Activated T-cell treated with anti-CD3 and anti-CD28 coated beads, Interleukin-2, amount 50 U/mL, for 24 hours (primary cell): ENCODE results near the gene TNFSF13.

Experiments
- DNase-seq: peaks from one replicate; pipeline ENCODE4 v3.0.0-alpha.2; 2020
- H3K27ac Mint-ChIP-seq: 2 replicates; pipeline ENCODE4 v1.8.0; 2020; ENCODE audit warnings: mild to moderate bottlenecking, mixed read lengths
- H3K27me3 Mint-ChIP-seq: 2 replicates; pipeline ENCODE4 v1.8.0; 2020; ENCODE audit warnings: mixed read lengths
- H3K36me3 Mint-ChIP-seq: 2 replicates; pipeline ENCODE4 v1.8.0; 2020; ENCODE audit warnings: low read depth, mixed read lengths
- H3K4me1 Mint-ChIP-seq: 2 replicates; pipeline ENCODE4 v1.8.0; 2020; ENCODE audit warnings: low read depth, mixed read lengths
- H3K4me3 Mint-ChIP-seq: 2 replicates; pipeline ENCODE4 v1.8.0; 2020; ENCODE audit warnings: mild to moderate bottlenecking, moderate library complexity, mixed read lengths
- H3K9me3 Mint-ChIP-seq: 2 replicates; pipeline ENCODE4 v1.8.0; 2020; ENCODE audit warnings: mixed read lengths

TNFSF13 gene

GRCh38 chr17:7560172-7561027, 1.9 kb downstream of the TNFSF13 start:
- Mint-ChIP-seq H3K27ac (peak overlapping the region; percentile 93), H3K36me3 (peaks cover 38% of the 10 kb centered on the region), H3K4me3 (peak overlapping the region; percentile 96), H3K9me3 (no peaks in the 10 kb centered on the region), H3K4me1 (peaks cover 60% of the 10 kb centered on the region), H3K27me3 (no peaks in the 10 kb centered on the region)
- DNase-seq, result no peak

GRCh38 chr17:7561028-7561575, 2.6 kb downstream of the TNFSF13 start:
- peak; percentile 90 for DNase-seq
- H3K4me3 Mint-ChIP-seq, result peak overlapping the region; percentile 96
- H3K4me1 Mint-ChIP-seq, result peaks cover 61% of the 10 kb centered on the region
- H3K27ac Mint-ChIP-seq, result peak overlapping the region; percentile 93
- peaks cover 45% of the 10 kb centered on the region for H3K36me3 Mint-ChIP-seq
- H3K9me3 Mint-ChIP-seq, result no peaks in the 10 kb centered on the region
- H3K27me3 Mint-ChIP-seq, result no peaks in the 10 kb centered on the region

- Mint-ChIP-seq H3K27me3 (no peaks in the 10 kb centered on the region), H3K9me3 (no peaks in the 10 kb centered on the region), H3K4me3 (peak within 1 kb of the TSS; percentile 96), H3K4me1 (peaks cover 58% of the 10 kb centered on the region), H3K27ac (peak within 1 kb of the TSS; percentile 94), H3K36me3 (peaks cover 51% of the 10 kb centered on the region)
- peak; percentile 94 for DNase-seq
These were observed 3.1 kb downstream of the TNFSF13 start, which contains the start of gene SENP3 for GRCh38 chr17:7561589-7562207. TSS of gene SENP3 (plus strand) at chr17:7561919. CDS start at chr17:7563077, 1,158 bp downstream.

GRCh38 chr17:7562208-7562605, 3.7 kb downstream of the TNFSF13 start:
- H3K36me3 Mint-ChIP-seq, result peaks cover 56% of the 10 kb centered on the region
- peak overlapping the region; percentile 94 for H3K27ac Mint-ChIP-seq
- DNase-seq, result no peak
- peaks cover 60% of the 10 kb centered on the region for H3K4me1 Mint-ChIP-seq
- peak overlapping the region; percentile 96 for H3K4me3 Mint-ChIP-seq
- no peaks in the 10 kb centered on the region for H3K27me3 Mint-ChIP-seq
- no peaks in the 10 kb centered on the region for H3K9me3 Mint-ChIP-seq

- Mint-ChIP-seq H3K4me3 (peak overlapping the region; percentile 96), H3K36me3 (peaks cover 66% of the 10 kb centered on the region), H3K27me3 (no peaks in the 10 kb centered on the region), H3K9me3 (no peaks in the 10 kb centered on the region), H3K4me1 (peaks cover 59% of the 10 kb centered on the region), H3K27ac (peak overlapping the region; percentile 94)
- no peak for DNase-seq
These were observed 4.7 kb downstream of the TNFSF13 start for GRCh38 chr17:7563115-7563869.

- H3K4me3 Mint-ChIP-seq, result no peak overlapping the region
- H3K9me3 Mint-ChIP-seq, result no peaks in the 10 kb centered on the region
- H3K27me3 Mint-ChIP-seq, result no peaks in the 10 kb centered on the region
- H3K36me3 Mint-ChIP-seq, result peaks cover 96% of the 10 kb centered on the region
- H3K4me1 Mint-ChIP-seq, result peaks cover 46% of the 10 kb centered on the region
- no peak for DNase-seq
- H3K27ac Mint-ChIP-seq, result peak overlapping the region; percentile 19
These were observed 11.0 kb downstream of the TNFSF13 start for GRCh38 chr17:7569571-7569970.

GRCh38 chr17:7570351-7570750, 11.8 kb downstream of the TNFSF13 start:
- H3K27ac Mint-ChIP-seq, result peak overlapping the region; percentile 87
- H3K27me3 Mint-ChIP-seq, result no peaks in the 10 kb centered on the region
- no peak overlapping the region for H3K4me3 Mint-ChIP-seq
- DNase-seq, result no peak
- no peaks in the 10 kb centered on the region for H3K9me3 Mint-ChIP-seq
- H3K4me1 Mint-ChIP-seq, result peaks cover 47% of the 10 kb centered on the region
- H3K36me3 Mint-ChIP-seq, result peaks cover 96% of the 10 kb centered on the region

- Mint-ChIP-seq H3K9me3 (no peaks in the 10 kb centered on the region), H3K4me1 (peaks cover 60% of the 10 kb centered on the region), H3K36me3 (peaks cover 96% of the 10 kb centered on the region), H3K4me3 (peak overlapping the region; percentile 90), H3K27me3 (no peaks in the 10 kb centered on the region), H3K27ac (peak overlapping the region; percentile 100)
- DNase-seq, result no peak
These were observed 13.7 kb downstream of the TNFSF13 start for GRCh38 chr17:7572338-7572587.

GRCh38 chr17:7572588-7573323, 14.2 kb downstream of the TNFSF13 start:
- DNase-seq, result peak; percentile 100
- Mint-ChIP-seq H3K27me3 (no peaks in the 10 kb centered on the region), H3K9me3 (no peaks in the 10 kb centered on the region), H3K4me3 (peak overlapping the region; percentile 90), H3K36me3 (peaks cover 96% of the 10 kb centered on the region), H3K27ac (peak overlapping the region; percentile 100), H3K4me1 (peaks cover 61% of the 10 kb centered on the region)

- H3K4me3 Mint-ChIP-seq, result peak overlapping the region; percentile 90
- DNase-seq, result peak; percentile 91
- H3K27ac Mint-ChIP-seq, result peak overlapping the region; percentile 100
- peaks cover 68% of the 10 kb centered on the region for H3K4me1 Mint-ChIP-seq
- H3K27me3 Mint-ChIP-seq, result no peaks in the 10 kb centered on the region
- no peaks in the 10 kb centered on the region for H3K9me3 Mint-ChIP-seq
- peaks cover 97% of the 10 kb centered on the region for H3K36me3 Mint-ChIP-seq
These were observed 15.0 kb downstream of the TNFSF13 start for GRCh38 chr17:7573324-7574080.

GRCh38 chr17:7574176-7574953, 15.8 kb downstream of the TNFSF13 start:
- H3K4me3 Mint-ChIP-seq, result peak overlapping the region; percentile 90
- H3K9me3 Mint-ChIP-seq, result no peaks in the 10 kb centered on the region
- H3K27me3 Mint-ChIP-seq, result no peaks in the 10 kb centered on the region
- DNase-seq, result no peak
- peaks cover 97% of the 10 kb centered on the region for H3K36me3 Mint-ChIP-seq
- H3K4me1 Mint-ChIP-seq, result peaks cover 77% of the 10 kb centered on the region
- H3K27ac Mint-ChIP-seq, result peak overlapping the region; percentile 100

- Mint-ChIP-seq H3K4me1 (peaks cover 78% of the 10 kb centered on the region), H3K27ac (peak overlapping the region; percentile 100), H3K27me3 (no peaks in the 10 kb centered on the region), H3K4me3 (peak overlapping the region; percentile 90), H3K36me3 (peaks cover 95% of the 10 kb centered on the region), H3K9me3 (no peaks in the 10 kb centered on the region)
- no peak for DNase-seq
These were observed 16.9 kb downstream of the TNFSF13 start for GRCh38 chr17:7575481-7575883.

- Mint-ChIP-seq H3K36me3 (peaks cover 95% of the 10 kb centered on the region), H3K9me3 (no peaks in the 10 kb centered on the region), H3K4me3 (peak overlapping the region; percentile 90), H3K4me1 (peaks cover 78% of the 10 kb centered on the region), H3K27me3 (no peaks in the 10 kb centered on the region), H3K27ac (peak overlapping the region; percentile 100)
- no peak for DNase-seq
These were observed 17.4 kb downstream of the TNFSF13 start for GRCh38 chr17:7575959-7576358.
